IMR-90 (cell line): ENCODE data around the gene RERE. TPM values are rescaled to one million over a fixed set of nuclear protein-coding genes. Genes with fewer than 3 reads are reported as not detected.

ENCODE experiments used
- ATAC-seq: fragments of 200-7000 bp; cut with Tn5 transposase; 2 replicates; pipeline ENCODE4 v1.9.1; 2020; ENCODE audit warnings: low read depth, mild to moderate bottlenecking, moderate library complexity
- BruUV-seq: library from RNA; stranded (reverse); fragments of 400-500 nt; replicated peaks from 2 replicates; lab custom pipeline; 2021; lab: Mats Ljungman, UMichigan
- CTCF ChIA-PET: fragments of 300-600 bp; formaldehyde crosslinking; extraction: SDS; loops from one replicate; lab custom pipeline; 2021; ENCODE audit warnings: antibody characterized with exemption; lab: Yijun Ruan, JAX
- POLR2A ChIA-PET: fragments of 300-600 bp; sonication (Branson Sonifier 250); formaldehyde crosslinking; loops from one replicate; lab custom pipeline; 2022; ENCODE audit warnings: antibody characterized with exemption; ENCODE audit not compliant: unreplicated experiment; lab: Charles Lee
- DNase-seq: peaks from one replicate; pipeline ENCODE4 v3.0.0; 2013
- H2AFZ ChIP-seq: replicated peaks from 2 replicates; pipeline ENCODE3; 2013; ENCODE audit warnings: low read length, mild to moderate bottlenecking; ENCODE audit not compliant: poor library complexity
- H2AK5ac ChIP-seq: 2 replicates; pipeline ENCODE4 v1.6.1; 2013; ENCODE audit warnings: low read depth, low read length, inconsistent platforms
- H2AK9ac ChIP-seq: replicated peaks from 2 replicates; pipeline ENCODE3; 2013; ENCODE audit warnings: mild to moderate bottlenecking, low read depth, low read length, moderate library complexity; ENCODE audit not compliant: poor library complexity
- H2BK120ac ChIP-seq: 2 replicates; pipeline ENCODE4 v1.6.1; 2013; ENCODE audit warnings: low read depth, low read length, inconsistent platforms
- H2BK15ac ChIP-seq: 3 replicates; pipeline ENCODE4 v1.6.1; 2013; ENCODE audit warnings: low read depth, low read length, inconsistent platforms
- H2BK20ac ChIP-seq: 2 replicates; pipeline ENCODE4 v1.6.1; 2013; ENCODE audit warnings: low read depth, mild to moderate bottlenecking, inconsistent platforms, low read length, moderate library complexity
- H2BK5ac ChIP-seq: 2 replicates; pipeline ENCODE4 v1.6.1; 2013; ENCODE audit warnings: mild to moderate bottlenecking, low read depth, low read length, inconsistent platforms; ENCODE audit not compliant: poor library complexity, severe bottlenecking
- H3K14ac ChIP-seq: replicated peaks from 2 replicates; pipeline ENCODE4 v1.6.1; 2013; ENCODE audit warnings: low read depth, low read length, inconsistent platforms
- H3K18ac ChIP-seq: 2 replicates; pipeline ENCODE4 v1.6.1; 2013; ENCODE audit warnings: low read depth, low read length, control low read depth
- H3K23ac ChIP-seq: 2 replicates; pipeline ENCODE4 v1.6.1; 2013; ENCODE audit warnings: low read depth, low read length, inconsistent platforms
- H3K27ac ChIP-seq: 2 replicates; pipeline ENCODE4 v1.5.1; 2013; ENCODE audit warnings: mild to moderate bottlenecking, control low read depth, low read length; ENCODE audit not compliant: insufficient read depth
- H3K27me3 ChIP-seq: 2 replicates; pipeline ENCODE4 v1.6.1; 2013; ENCODE audit warnings: low read length; ENCODE audit not compliant: control insufficient read depth, insufficient read depth
- H3K36me3 ChIP-seq: 2 replicates; pipeline ENCODE4 v1.6.1; 2013; ENCODE audit warnings: low read length, mixed read lengths; ENCODE audit not compliant: control insufficient read depth, insufficient read depth
- H3K4ac ChIP-seq: 2 replicates; pipeline ENCODE4 v1.6.1; 2013; ENCODE audit warnings: low read depth, low read length, inconsistent platforms
- H3K4me1 ChIP-seq: 2 replicates; pipeline ENCODE4 v1.6.1; 2013; ENCODE audit warnings: low read length, mixed read lengths; ENCODE audit not compliant: control insufficient read depth, insufficient read depth
- H3K4me2 ChIP-seq: 2 replicates; pipeline ENCODE4 v1.6.1; 2013; ENCODE audit warnings: low read depth, mild to moderate bottlenecking, control low read depth, low read length, moderate library complexity
- H3K4me3 ChIP-seq: 2 replicates; pipeline ENCODE4 v1.5.1; 2013; ENCODE audit warnings: low read depth, mild to moderate bottlenecking, control low read depth, low read length, moderate library complexity; ENCODE audit not compliant: insufficient read depth
- H3K56ac ChIP-seq: 2 replicates; pipeline ENCODE4 v1.6.1; 2013; ENCODE audit warnings: low read length, inconsistent platforms; ENCODE audit not compliant: insufficient read depth; ENCODE audit errors: extremely low read depth
- H3K79me1 ChIP-seq, 2 experiments: 2 replicates each; pipeline ENCODE4 v1.6.1; 2013; ENCODE audit warnings: low read length in 2 of 2, inconsistent platforms in 1 of 2, low read depth in 1 of 2
- H3K9ac ChIP-seq: 2 replicates; pipeline ENCODE4 v1.6.1; 2013; ENCODE audit warnings: low read depth, low read length, control low read depth
- H3K9me1 ChIP-seq: 2 replicates; pipeline ENCODE4 v1.6.1; 2013; ENCODE audit warnings: low read length, inconsistent platforms; ENCODE audit not compliant: insufficient read depth
- H3K9me3 ChIP-seq: 2 replicates; pipeline ENCODE4 v1.6.1; 2013; ENCODE audit warnings: low read length; ENCODE audit not compliant: control insufficient read depth, insufficient read depth
- H4K20me1 ChIP-seq: 2 replicates; pipeline ENCODE4 v1.6.1; 2013; ENCODE audit warnings: low read length, inconsistent platforms; ENCODE audit not compliant: insufficient read depth
- H4K5ac ChIP-seq: 2 replicates; pipeline ENCODE4 v1.6.1; 2013; ENCODE audit warnings: mild to moderate bottlenecking, low read depth, low read length, control low read depth
- H4K8ac ChIP-seq, 2 experiments: 2 replicates each; pipeline ENCODE4 v1.6.1; 2013; ENCODE audit warnings: low read depth in 2 of 2, low read length in 2 of 2, control low read depth in 1 of 2, inconsistent platforms in 1 of 2
- H4K91ac ChIP-seq: 2 replicates; pipeline ENCODE4 v1.6.1; 2013; ENCODE audit warnings: low read depth, low read length, inconsistent platforms; ENCODE audit not compliant: insufficient read depth
- CEBPB ChIP-seq: IDR thresholded peaks from 2 replicates; pipeline ENCODE4 v1.6.1; 2012; ENCODE audit warnings: low read depth, low read length, improper control_type of control experiment
- MAFK ChIP-seq: IDR thresholded peaks from 2 replicates; pipeline ENCODE4 v1.6.1; 2012; ENCODE audit warnings: low read depth, low read length, improper control_type of control experiment
- MXI1 ChIP-seq: IDR thresholded peaks from 2 replicates; pipeline ENCODE4 v1.6.1; 2012; ENCODE audit warnings: low read depth, mild to moderate bottlenecking, low read length, moderate library complexity, borderline replicate concordance
- WGBS, 2 experiments: methylation state at CpG; one replicate each; pipeline versions ENCODE4 v1.1.5 to v1.1.7; 2013; ENCODE audit warnings: missing lambda C conversion rate in 2 of 2; ENCODE audit not compliant: insufficient read length in 1 of 2; ENCODE audit errors: extremely low coverage in 2 of 2; 5-methylcytosine and 5-hydroxymethylcytosine counted together
- dilution Hi-C: fragments of 300-500 bp; cut with HindIII; formaldehyde crosslinking; loops from one replicate; pipeline ENCODE4 v1.14.3; 2018; ENCODE audit warnings: low sequenced_read_pairs; ENCODE audit not compliant: unreplicated experiment
- in situ Hi-C: fragments of 300-500 bp; cut with MboI; formaldehyde crosslinking; loops from 3 replicates; pipeline ENCODE4 v1.14.3; 2019; ENCODE audit warnings: low sequenced_read_pairs, inconsistent platforms, mixed read lengths
- intact Hi-C: fragments of 100-400 bp; cut with micrococcal nuclease; formaldehyde crosslinking; loops from 2 replicates; pipeline ENCODE4 v1.10.0; 2022
- polyA plus RNA-seq, 3 experiments: library from polyadenylated mRNA; depleted of rRNA; stranded (reverse); fragments of >200 nt; gene quantifications; 2 replicates each; pipeline ENCODE4 v1.2.3, GENCODE V29; 2012; ENCODE audit warnings: low replicate concordance in 1 of 3
- total RNA-seq: library from RNA; depleted of rRNA; stranded (reverse); fragments of >200 nt; gene quantifications from 2 replicates; pipeline ENCODE4 v1.2.3, GENCODE V29; 2012

Gene RERE
- total and polyA plus RNA-seq, 2 of the 4 experiments (the other 2 are of a cell fraction), result 11.5 to 25.1 TPM

GRCh38 chr1:8439015-8439702 lies 378.3 kb downstream of the RERE start:
- CTCF ChIA-PET, result interaction anchor here (0.6 to 0.8 kb wide), 2 partner anchors 10 to 435 kb away, joined by 3 read pairs; no protein-coding TSS in a partner anchor

More at GRCh38 chr1:8439015-8439702, 378.3 kb downstream of the RERE start:
- in situ Hi-C loops (no loop called here), intact Hi-C loops (no loop called here), dilution Hi-C loops (no loop called here)
- Histone ChIP-seq H3K4me3 (no peak overlapping the region), H2BK15ac (no peak overlapping the region; the same call in 2 of the 3 replicates), H2BK5ac (peak overlapping the region; percentile 86), H3K79me1 (peaks cover 48 to 67% of the 10 kb centered on the region in 2 experiments; a peak in 3 of 4 replicates), H2AK5ac (no peak overlapping the region; the same call in 1 of the 2 replicates), H3K27me3 (no peaks in the 10 kb centered on the region), H2AFZ (no peak overlapping the region), H4K91ac (peak overlapping the region; percentile 4; the same call in 1 of the 2 replicates), H3K4me2 (peak overlapping the region; percentile 62), H3K4me1 (peaks cover 16% of the 10 kb centered on the region), H3K23ac (peak overlapping the region; percentile 0; the same call in 1 of the 2 replicates), H2AK9ac (no peak overlapping the region), H3K9ac (no peak overlapping the region), H4K20me1 (0 out of 2 replicates have a peak, but pooled peaks cover 8% of the 10 kb centered on the region), H4K8ac (peak overlapping the region in 1 of 2 experiments; percentile 18; a peak in 1 of 4 replicates), H3K4ac (peak overlapping the region; percentile 31; the same call in 1 of the 2 replicates), H3K14ac (peak overlapping the region; percentile 6; the same call in 1 of the 2 replicates), H2BK120ac (peak overlapping the region; percentile 20; the same call in 1 of the 2 replicates), H4K5ac (no peak overlapping the region), H3K18ac (peak overlapping the region; percentile 52; the same call in 1 of the 2 replicates), H2BK20ac (peak overlapping the region; percentile 43; the same call in 1 of the 2 replicates), H3K27ac (peak overlapping the region; percentile 70; the same call in 1 of the 2 replicates), H3K56ac (peak overlapping the region; percentile 0; the same call in 1 of the 2 replicates), H3K9me1 (peaks cover 12% of the 10 kb centered on the region), H3K36me3 (0 out of 2 replicates have a peak, but pooled peaks cover 3% of the 10 kb centered on the region), H3K9me3 (no peaks in the 10 kb centered on the region)
- POLR2A ChIA-PET, result interaction anchor here (0.7 kb wide), 1 partner anchor 525 kb away, joined by 3 read pairs; no protein-coding TSS in a partner anchor
- TF ChIP-seq CEBPB, result peak; percentile 63
- no peak for TF ChIP-seq MAFK
- peak; percentile 40; the same call in 1 of the 2 replicates for TF ChIP-seq MXI1
- DNase-seq (peak; percentile 88), ATAC-seq (peak; percentile 81)
- no TSS peak for BruUV-seq
- WGBS, 2 experiments, result no CpG with 5 or more reads among the region's 8 CpGs
